Body of pancreas (tissue), 4 donors: ENCODE data around the gene TBC1D4.

ENCODE experiments used
- POLR2A ChIP-seq, 3 donors: fragments of 450-650 bp; IDR thresholded peaks; one replicate each; pipeline ENCODE4 v1.6.1; 2016; ENCODE audit warnings: antibody characterized with exemption in 3 of 3, mild to moderate bottlenecking in 2 of 3
- TF ChIP-seq, protein P1 (sequence below), 7 experiments: fragments of 450-650 bp in 4 of 7; fragments of 200-600 bp in 3 of 7; sonication (generic) in 3 of 7; IDR thresholded peaks; one replicate each; pipeline ENCODE4 v1.5.1; 2016 to 2019; ENCODE audit warnings: antibody characterized with exemption in 7 of 7

DNA sequence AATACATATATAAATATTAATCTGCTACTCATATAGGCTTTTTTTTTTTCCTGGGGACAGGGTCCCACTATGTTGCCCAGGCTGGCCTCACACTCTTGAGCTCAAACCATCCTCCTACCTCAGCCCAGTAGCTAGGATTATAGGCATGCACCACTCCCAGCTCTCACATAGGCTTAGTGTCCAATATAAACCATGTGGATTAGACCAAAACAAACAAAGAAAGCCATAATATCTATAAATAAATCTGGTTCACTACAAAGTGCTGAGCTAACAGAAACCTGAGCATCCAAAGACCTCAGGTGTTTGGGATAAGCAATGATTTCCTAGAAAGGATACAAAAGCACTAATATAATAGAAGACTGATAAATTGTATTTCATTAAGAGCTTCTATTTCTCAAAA lies 26.0 kb downstream of the TBC1D4 start:
- TF ChIP-seq, protein P1, sequence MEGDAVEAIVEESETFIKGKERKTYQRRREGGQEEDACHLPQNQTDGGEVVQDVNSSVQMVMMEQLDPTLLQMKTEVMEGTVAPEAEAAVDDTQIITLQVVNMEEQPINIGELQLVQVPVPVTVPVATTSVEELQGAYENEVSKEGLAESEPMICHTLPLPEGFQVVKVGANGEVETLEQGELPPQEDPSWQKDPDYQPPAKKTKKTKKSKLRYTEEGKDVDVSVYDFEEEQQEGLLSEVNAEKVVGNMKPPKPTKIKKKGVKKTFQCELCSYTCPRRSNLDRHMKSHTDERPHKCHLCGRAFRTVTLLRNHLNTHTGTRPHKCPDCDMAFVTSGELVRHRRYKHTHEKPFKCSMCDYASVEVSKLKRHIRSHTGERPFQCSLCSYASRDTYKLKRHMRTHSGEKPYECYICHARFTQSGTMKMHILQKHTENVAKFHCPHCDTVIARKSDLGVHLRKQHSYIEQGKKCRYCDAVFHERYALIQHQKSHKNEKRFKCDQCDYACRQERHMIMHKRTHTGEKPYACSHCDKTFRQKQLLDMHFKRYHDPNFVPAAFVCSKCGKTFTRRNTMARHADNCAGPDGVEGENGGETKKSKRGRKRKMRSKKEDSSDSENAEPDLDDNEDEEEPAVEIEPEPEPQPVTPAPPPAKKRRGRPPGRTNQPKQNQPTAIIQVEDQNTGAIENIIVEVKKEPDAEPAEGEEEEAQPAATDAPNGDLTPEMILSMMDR (IDR thresholded peaks at IDR 0.05) = no peak
- TF ChIP-seq POLR2A (IDR thresholded peaks at IDR 0.05) = no peak
